ENCODE data around the gene PHACTR1. TPM values are rescaled to one million over a fixed set of nuclear protein-coding genes. Genes with fewer than 3 reads are reported as not detected.

Gene PHACTR1
- total RNA-seq, 2 donors from 2014 or later, result 2.8 to 6.3 TPM

GRCh38 chr6:12976366-12976765 is 259.8 kb downstream of the PHACTR1 start:
- Histone ChIP-seq H3K36me3 (ENCODE audit: control insufficient read depth, insufficient read depth, low read length) (no peaks in the 10 kb centered on the region), H3K27ac (ENCODE audit: low read depth, low read length) (no peak overlapping the region), H3K9me3 (ENCODE audit: control insufficient read depth, low read length) (peaks cover under 1% of the 10 kb centered on the region), H3K4me1 (ENCODE audit: control insufficient read depth, insufficient read depth, low read length) (no peaks in the 10 kb centered on the region), H3K9ac (ENCODE audit: extremely low read depth, low read length, poor library complexity, severe bottlenecking) (no peak overlapping the region), H3K4me3 (ENCODE audit: low read length) (no peak overlapping the region), H3K27me3 (ENCODE audit: control insufficient read depth, insufficient read depth, low read length, poor library complexity, severe bottlenecking) (no peaks in the 10 kb centered on the region)
- Mint-ChIP-seq H3K27ac (no peak overlapping the region), H3K36me3 (ENCODE audit: low read depth) (no peaks in the 10 kb centered on the region), H3K4me1 (no peaks in the 10 kb centered on the region), H3K9me3 (no peaks in the 10 kb centered on the region), H3K27me3 (ENCODE audit: insufficient read depth) (no peaks in the 10 kb centered on the region), H3K4me3 (no peak overlapping the region)
- DNase-seq, result no peak
- TF ChIP-seq, protein P1, sequence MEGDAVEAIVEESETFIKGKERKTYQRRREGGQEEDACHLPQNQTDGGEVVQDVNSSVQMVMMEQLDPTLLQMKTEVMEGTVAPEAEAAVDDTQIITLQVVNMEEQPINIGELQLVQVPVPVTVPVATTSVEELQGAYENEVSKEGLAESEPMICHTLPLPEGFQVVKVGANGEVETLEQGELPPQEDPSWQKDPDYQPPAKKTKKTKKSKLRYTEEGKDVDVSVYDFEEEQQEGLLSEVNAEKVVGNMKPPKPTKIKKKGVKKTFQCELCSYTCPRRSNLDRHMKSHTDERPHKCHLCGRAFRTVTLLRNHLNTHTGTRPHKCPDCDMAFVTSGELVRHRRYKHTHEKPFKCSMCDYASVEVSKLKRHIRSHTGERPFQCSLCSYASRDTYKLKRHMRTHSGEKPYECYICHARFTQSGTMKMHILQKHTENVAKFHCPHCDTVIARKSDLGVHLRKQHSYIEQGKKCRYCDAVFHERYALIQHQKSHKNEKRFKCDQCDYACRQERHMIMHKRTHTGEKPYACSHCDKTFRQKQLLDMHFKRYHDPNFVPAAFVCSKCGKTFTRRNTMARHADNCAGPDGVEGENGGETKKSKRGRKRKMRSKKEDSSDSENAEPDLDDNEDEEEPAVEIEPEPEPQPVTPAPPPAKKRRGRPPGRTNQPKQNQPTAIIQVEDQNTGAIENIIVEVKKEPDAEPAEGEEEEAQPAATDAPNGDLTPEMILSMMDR (conservative IDR thresholded peaks at IDR 0.05), result no peak
- whole genome bisulfite sequencing, 2 experiments (ENCODE audit: insufficient coverage in 1 of 2, insufficient read length in 1 of 2), result 81 to 96% methylated on average over 5 of the region's 5 CpGs

DNA sequence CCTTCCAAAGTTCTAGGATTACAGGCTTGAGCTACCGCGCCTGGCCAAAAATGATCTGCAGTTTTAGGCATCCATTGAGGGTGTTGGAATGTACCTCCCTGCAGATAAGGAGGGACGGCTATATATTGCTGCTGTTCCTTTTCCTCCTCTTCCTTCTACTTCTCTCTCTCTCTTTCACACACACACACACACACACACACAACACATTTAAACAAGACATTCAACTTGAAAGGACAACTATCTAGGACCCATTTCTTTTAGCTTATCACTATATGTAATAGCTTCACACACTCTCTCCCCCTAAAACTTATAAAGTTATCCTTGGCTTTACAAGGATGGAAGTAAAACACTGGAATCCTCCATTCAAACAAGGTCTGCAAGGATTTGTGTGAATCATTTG is 260.6 kb downstream of the PHACTR1 start:
- Mint-ChIP-seq H3K27ac (no peak overlapping the region), H3K4me3 (no peak overlapping the region), H3K27me3 (ENCODE audit: insufficient read depth) (no peaks in the 10 kb centered on the region), H3K36me3 (ENCODE audit: low read depth) (no peaks in the 10 kb centered on the region), H3K9me3 (peaks cover 7% of the 10 kb centered on the region), H3K4me1 (no peaks in the 10 kb centered on the region)
- no peaks in the 10 kb centered on the region for H3K36me3 ChIP-seq (ENCODE audit: control insufficient read depth, insufficient read depth, low read length)
- no peak overlapping the region for H3K9ac ChIP-seq (ENCODE audit: extremely low read depth, low read length, poor library complexity, severe bottlenecking)
- H3K27me3 ChIP-seq (ENCODE audit: control insufficient read depth, insufficient read depth, low read length, poor library complexity, severe bottlenecking), result no peaks in the 10 kb centered on the region
- H3K9me3 ChIP-seq (ENCODE audit: control insufficient read depth, low read length), result peaks cover 6% of the 10 kb centered on the region
- no peak overlapping the region for H3K27ac ChIP-seq (ENCODE audit: low read depth, low read length)
- no peak overlapping the region for H3K4me3 ChIP-seq (ENCODE audit: low read length)
- DNase-seq, result no peak
- 97 to 100% methylated on average over 2 to 3 of the region's 3 CpGs for WGBS, 2 experiments (ENCODE audit: insufficient coverage in 1 of 2, insufficient read length in 1 of 2)
- no peaks in the 10 kb centered on the region for H3K4me1 ChIP-seq (ENCODE audit: control insufficient read depth, insufficient read depth, low read length)
- TF ChIP-seq, protein P1 (conservative IDR thresholded peaks at IDR 0.05), result no peak

DNA sequence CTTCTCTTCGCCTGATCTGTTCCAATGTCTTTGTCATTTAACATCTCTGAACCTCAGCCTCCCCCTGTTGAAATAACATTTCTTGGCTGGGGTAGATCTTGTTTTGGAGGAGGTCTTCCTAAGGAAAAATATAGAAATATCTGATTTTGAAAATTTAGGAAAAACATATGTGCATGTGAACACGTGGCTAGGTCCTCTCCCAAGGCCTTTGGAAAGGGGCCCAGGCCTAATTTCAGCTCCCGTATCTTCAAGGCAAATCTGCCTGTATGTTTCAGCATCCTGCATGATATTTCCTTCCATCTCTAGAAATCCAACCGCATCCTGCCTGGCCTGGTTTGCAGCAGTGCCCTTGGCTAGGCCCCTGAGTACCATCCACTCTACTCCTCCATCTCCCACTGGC is 261.2 kb downstream of the PHACTR1 start:
- Mint-ChIP-seq H3K36me3 (ENCODE audit: low read depth) (no peaks in the 10 kb centered on the region), H3K27ac (no peak overlapping the region), H3K27me3 (ENCODE audit: insufficient read depth) (no peaks in the 10 kb centered on the region), H3K9me3 (peaks cover 7% of the 10 kb centered on the region), H3K4me3 (no peak overlapping the region), H3K4me1 (no peaks in the 10 kb centered on the region)
- Histone ChIP-seq H3K27me3 (ENCODE audit: control insufficient read depth, insufficient read depth, low read length, poor library complexity, severe bottlenecking) (no peaks in the 10 kb centered on the region), H3K27ac (ENCODE audit: low read depth, low read length) (no peak overlapping the region), H3K4me1 (ENCODE audit: control insufficient read depth, insufficient read depth, low read length) (no peaks in the 10 kb centered on the region), H3K9ac (ENCODE audit: extremely low read depth, low read length, poor library complexity, severe bottlenecking) (no peak overlapping the region), H3K4me3 (ENCODE audit: low read length) (no peak overlapping the region), H3K9me3 (ENCODE audit: control insufficient read depth, low read length) (peaks cover 6% of the 10 kb centered on the region), H3K36me3 (ENCODE audit: control insufficient read depth, insufficient read depth, low read length) (no peaks in the 10 kb centered on the region)
- no peak for DNase-seq
- TF ChIP-seq, protein P1 (conservative IDR thresholded peaks at IDR 0.05), result no peak
- 93 to 100% methylated on average over 3 to 4 of the region's 4 CpGs for WGBS, 2 experiments (ENCODE audit: insufficient coverage in 1 of 2, insufficient read length in 1 of 2)
